ENCODE measurements around the gene DTNBP1. TPM values are rescaled to one million over a fixed set of nuclear protein-coding genes. Genes with fewer than 3 reads are reported as not detected.

The DTNBP1 gene
- polyA plus RNA-seq, 2 of the 4 experiments (the other 2 are of a cell fraction): 8.4 to 8.7 TPM

DNA sequence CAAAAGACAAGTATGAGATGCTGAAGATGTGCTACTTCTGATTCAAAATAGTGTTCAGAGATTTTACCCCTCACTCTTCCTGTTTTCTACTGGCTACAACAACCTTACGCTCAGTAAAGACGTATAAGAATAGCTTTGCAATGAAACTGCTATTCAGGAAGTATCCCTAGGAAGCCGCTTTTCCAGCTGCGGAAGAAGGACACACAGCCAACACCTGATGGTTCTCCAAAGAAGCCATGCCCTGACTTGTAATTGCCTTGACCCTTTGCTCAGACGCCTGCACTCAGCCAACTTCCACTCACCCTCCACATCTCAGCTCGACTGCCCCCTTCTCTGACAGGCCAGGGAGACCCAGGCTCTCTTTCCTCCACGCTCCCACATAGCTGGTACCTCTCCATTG, 111.6 kb downstream of the DTNBP1 start:
- CTCF ChIA-PET: interaction anchor here (1.0 kb wide), 1 partner anchor 12 kb away, joined by 3 read pairs; no protein-coding TSS in a partner anchor
- no peak overlapping the region for H3K27ac ChIP-seq
- DNase-seq (ENCODE audit: low read depth in 1 of 2, low spot score in 1 of 2): no peak
- 89% methylated on average over 7 of the region's 7 CpGs for WGBS (ENCODE audit: missing lambda C conversion rate)
- no peak overlapping the region for H3K4me3 ChIP-seq
- H3K4me2 ChIP-seq: no peak overlapping the region
- H3K4me1 ChIP-seq: no peaks in the 10 kb centered on the region
- FAIRE-seq: no peak
- POLR2A ChIA-PET: no interaction called here
- H3K9me3 ChIP-seq: no peaks in the 10 kb centered on the region
- ATAC-seq: no peak
- TF ChIP-seq MAFK (IDR thresholded peaks at IDR 0.05; ENCODE audit: partially characterized antibody) (no peak), RNF2 (IDR thresholded peaks at IDR 0.05; ENCODE audit: borderline replicate concordance, low read depth) (no peak), RFX5 (IDR thresholded peaks at IDR 0.05) (no peak), USF2 (IDR thresholded peaks at IDR 0.05) (no peak), ATOH8 (CRISPR knock-in tag; IDR thresholded peaks at IDR 0.05; ENCODE audit: low read depth) (no peak), NFE2L2 (conservative IDR thresholded peaks at IDR 0.05; ENCODE audit: low read length) (no peak), POLR2AphosphoS2 (conservative IDR thresholded peaks at IDR 0.05; ENCODE audit: low read length) (no peak), TP53 (CRISPR knock-in tag; IDR thresholded peaks at IDR 0.05) (no peak), RARB (CRISPR knock-in tag; IDR thresholded peaks at IDR 0.05) (no peak), CHD4 (IDR thresholded peaks at IDR 0.05; ENCODE audit: borderline replicate concordance) (no peak), KDM5A (IDR thresholded peaks at IDR 0.05) (no peak), MAX (IDR thresholded peaks at IDR 0.05) (no peak), HOXB5 (CRISPR knock-in tag; IDR thresholded peaks at IDR 0.05) (no peak), JUN (IDR thresholded peaks at IDR 0.05) (no peak), EP300 (IDR thresholded peaks at IDR 0.05) (no peak)
- TF ChIP-seq, protein P1, sequence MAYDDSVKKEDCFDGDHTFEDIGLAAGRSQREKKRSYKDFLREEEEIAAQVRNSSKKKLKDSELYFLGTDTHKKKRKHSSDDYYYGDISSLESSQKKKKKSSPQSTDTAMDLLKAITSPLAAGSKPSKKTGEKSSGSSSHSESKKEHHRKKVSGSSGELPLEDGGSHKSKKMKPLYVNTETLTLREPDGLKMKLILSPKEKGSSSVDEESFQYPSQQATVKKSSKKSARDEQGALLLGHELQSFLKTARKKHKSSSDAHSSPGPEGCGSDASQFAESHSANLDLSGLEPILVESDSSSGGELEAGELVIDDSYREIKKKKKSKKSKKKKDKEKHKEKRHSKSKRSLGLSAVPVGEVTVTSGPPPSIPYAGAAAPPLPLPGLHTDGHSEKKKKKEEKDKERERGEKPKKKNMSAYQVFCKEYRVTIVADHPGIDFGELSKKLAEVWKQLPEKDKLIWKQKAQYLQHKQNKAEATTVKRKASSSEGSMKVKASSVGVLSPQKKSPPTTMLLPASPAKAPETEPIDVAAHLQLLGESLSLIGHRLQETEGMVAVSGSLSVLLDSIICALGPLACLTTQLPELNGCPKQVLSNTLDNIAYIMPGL (CRISPR knock-in tag; IDR thresholded peaks at IDR 0.05; ENCODE audit: borderline replicate concordance): no peak
- TF ChIP-seq, protein P2, sequence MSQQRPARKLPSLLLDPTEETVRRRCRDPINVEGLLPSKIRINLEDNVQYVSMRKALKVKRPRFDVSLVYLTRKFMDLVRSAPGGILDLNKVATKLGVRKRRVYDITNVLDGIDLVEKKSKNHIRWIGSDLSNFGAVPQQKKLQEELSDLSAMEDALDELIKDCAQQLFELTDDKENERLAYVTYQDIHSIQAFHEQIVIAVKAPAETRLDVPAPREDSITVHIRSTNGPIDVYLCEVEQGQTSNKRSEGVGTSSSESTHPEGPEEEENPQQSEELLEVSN (IDR thresholded peaks at IDR 0.05; ENCODE audit: borderline replicate concordance, low read depth): no peak
- TF ChIP-seq, protein P3, sequence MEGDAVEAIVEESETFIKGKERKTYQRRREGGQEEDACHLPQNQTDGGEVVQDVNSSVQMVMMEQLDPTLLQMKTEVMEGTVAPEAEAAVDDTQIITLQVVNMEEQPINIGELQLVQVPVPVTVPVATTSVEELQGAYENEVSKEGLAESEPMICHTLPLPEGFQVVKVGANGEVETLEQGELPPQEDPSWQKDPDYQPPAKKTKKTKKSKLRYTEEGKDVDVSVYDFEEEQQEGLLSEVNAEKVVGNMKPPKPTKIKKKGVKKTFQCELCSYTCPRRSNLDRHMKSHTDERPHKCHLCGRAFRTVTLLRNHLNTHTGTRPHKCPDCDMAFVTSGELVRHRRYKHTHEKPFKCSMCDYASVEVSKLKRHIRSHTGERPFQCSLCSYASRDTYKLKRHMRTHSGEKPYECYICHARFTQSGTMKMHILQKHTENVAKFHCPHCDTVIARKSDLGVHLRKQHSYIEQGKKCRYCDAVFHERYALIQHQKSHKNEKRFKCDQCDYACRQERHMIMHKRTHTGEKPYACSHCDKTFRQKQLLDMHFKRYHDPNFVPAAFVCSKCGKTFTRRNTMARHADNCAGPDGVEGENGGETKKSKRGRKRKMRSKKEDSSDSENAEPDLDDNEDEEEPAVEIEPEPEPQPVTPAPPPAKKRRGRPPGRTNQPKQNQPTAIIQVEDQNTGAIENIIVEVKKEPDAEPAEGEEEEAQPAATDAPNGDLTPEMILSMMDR (IDR thresholded peaks at IDR 0.05): no peak

- POLR2A ChIA-PET: no interaction called here
- CTCF ChIA-PET: interaction anchor here (1.0 kb wide), 1 partner anchor 11 kb away, joined by 3 read pairs; no protein-coding TSS in a partner anchor
- Histone ChIP-seq H3K9me3 (no peaks in the 10 kb centered on the region), H3K4me3 (no peak overlapping the region), H3K4me2 (no peak overlapping the region), H3K4me1 (no peaks in the 10 kb centered on the region), H3K27ac (no peak overlapping the region)
- ATAC-seq (no peak), FAIRE-seq (no peak), DNase-seq (ENCODE audit: low read depth in 1 of 2, low spot score in 1 of 2) (no peak)
- WGBS (ENCODE audit: missing lambda C conversion rate): 100% methylated on average over 1 of the region's 2 CpGs
- no peak for TF ChIP-seq JUN (IDR thresholded peaks at IDR 0.05)
- TF ChIP-seq MAFK (IDR thresholded peaks at IDR 0.05; ENCODE audit: partially characterized antibody): peak; percentile 45
Observed at GRCh38 chr6:15550546-15551123, 112.2 kb downstream of the DTNBP1 start.
